NT2/D1 (cell line): ENCODE measurements around the gene LIME1.

Source experiments
- DNase-seq: peaks from one replicate; pipeline ENCODE4 v3.0.0-alpha.2; 2011; ENCODE audit warnings: low read depth, low spot score
- H3K27me3 ChIP-seq: 2 replicates; pipeline ENCODE4 v1.6.0; 2011; ENCODE audit warnings: mild to moderate bottlenecking; ENCODE audit not compliant: insufficient read length, insufficient read depth
- H3K36me3 ChIP-seq: 2 replicates; pipeline ENCODE4 v1.6.1; 2011; ENCODE audit warnings: mild to moderate bottlenecking, low read length, mixed read lengths; ENCODE audit not compliant: insufficient read depth, insufficient read length
- H3K4me1 ChIP-seq: 2 replicates; pipeline ENCODE4 v1.5.1; 2011; ENCODE audit not compliant: insufficient read depth, insufficient read length
- H3K4me3 ChIP-seq: 2 replicates; pipeline ENCODE4 v1.5.1; 2011; ENCODE audit warnings: low read depth; ENCODE audit not compliant: insufficient read length
- H3K9ac ChIP-seq: 2 replicates; pipeline ENCODE4 v1.6.0; 2011; ENCODE audit warnings: low read depth; ENCODE audit not compliant: insufficient read length
- H3K9me3 ChIP-seq: 2 replicates; pipeline ENCODE4 v1.5.1; 2011; ENCODE audit warnings: mild to moderate bottlenecking, low read length; ENCODE audit not compliant: insufficient read depth
- SUZ12 ChIP-seq: IDR thresholded peaks from 2 replicates; pipeline ENCODE4 v1.6.1; 2011; ENCODE audit not compliant: insufficient read length, insufficient read depth; ENCODE audit errors: extremely low read depth
- YY1 ChIP-seq: IDR thresholded peaks from 2 replicates; pipeline ENCODE4 v1.6.1; 2011; ENCODE audit not compliant: insufficient read length, insufficient read depth
- ZNF274 ChIP-seq: IDR thresholded peaks from 2 replicates; pipeline ENCODE4 v1.6.1; 2011; ENCODE audit warnings: mild to moderate bottlenecking, low read depth, low read length

The LIME1 gene

GRCh38 chr20:63734111-63734945 is 2.1 kb upstream of the LIME1 start:
- no peak for TF ChIP-seq YY1
- TF ChIP-seq ZNF274, result no peak
- no peak for TF ChIP-seq SUZ12
- H3K4me1 ChIP-seq, result peaks cover 12% of the 10 kb centered on the region
- H3K9me3 ChIP-seq, result no peaks in the 10 kb centered on the region
- H3K36me3 ChIP-seq, result peaks cover 79% of the 10 kb centered on the region
- H3K9ac ChIP-seq, result no peak overlapping the region
- no peak overlapping the region for H3K4me3 ChIP-seq
- no peaks in the 10 kb centered on the region for H3K27me3 ChIP-seq
- no peak for DNase-seq

GRCh38 chr20:63734946-63735858 is 1.3 kb upstream of the LIME1 start:
- no peak for TF ChIP-seq ZNF274
- no peak for TF ChIP-seq SUZ12
- no peak for TF ChIP-seq YY1
- Histone ChIP-seq H3K4me3 (no peak overlapping the region), H3K36me3 (peaks cover 70% of the 10 kb centered on the region), H3K9me3 (no peaks in the 10 kb centered on the region), H3K27me3 (no peaks in the 10 kb centered on the region), H3K9ac (no peak overlapping the region), H3K4me1 (peaks cover 12% of the 10 kb centered on the region)
- no peak for DNase-seq

- H3K36me3 ChIP-seq, result peaks cover 68% of the 10 kb centered on the region
- no peak overlapping the region for H3K9ac ChIP-seq
- H3K4me3 ChIP-seq, result no peak overlapping the region
- no peak for DNase-seq
- H3K27me3 ChIP-seq, result no peaks in the 10 kb centered on the region
- TF ChIP-seq SUZ12 (no peak), YY1 (no peak), ZNF274 (no peak)
- peaks cover 21% of the 10 kb centered on the region for H3K4me1 ChIP-seq
- H3K9me3 ChIP-seq, result no peaks in the 10 kb centered on the region
Observed at GRCh38 chr20:63736893-63737694, 630 bp downstream of the LIME1 start.

- Histone ChIP-seq H3K9ac (no peak overlapping the region), H3K4me1 (peaks cover 24% of the 10 kb centered on the region)
- TF ChIP-seq SUZ12 (no peak), YY1 (no peak), ZNF274 (no peak)
Observed at GRCh38 chr20:63737695-63737944, 1.2 kb downstream of the LIME1 start.

GRCh38 chr20:63737945-63738686 is 1.7 kb downstream of the LIME1 start:
- DNase-seq, result no peak
- H3K4me1 ChIP-seq, result peaks cover 26% of the 10 kb centered on the region
- H3K9ac ChIP-seq, result peak overlapping the region; percentile 72

More at GRCh38 chr20:63737695-63737944, 1.2 kb downstream of the LIME1 start:
- Histone ChIP-seq H3K4me3 (no peak overlapping the region), H3K27me3 (no peaks in the 10 kb centered on the region), H3K36me3 (peaks cover 70% of the 10 kb centered on the region), H3K9me3 (no peaks in the 10 kb centered on the region)
- no peak for DNase-seq

GRCh38 chr20:63738687-63739129 is 2.2 kb downstream of the LIME1 start:
- no peak overlapping the region for H3K4me3 ChIP-seq
- peaks cover 31% of the 10 kb centered on the region for H3K4me1 ChIP-seq
- no peak for DNase-seq
- peaks cover 71% of the 10 kb centered on the region for H3K36me3 ChIP-seq
- no peaks in the 10 kb centered on the region for H3K9me3 ChIP-seq
- H3K9ac ChIP-seq, result peak overlapping the region; percentile 72
- TF ChIP-seq ZNF274 (no peak), SUZ12 (no peak), YY1 (no peak)
- H3K27me3 ChIP-seq, result no peaks in the 10 kb centered on the region

More at GRCh38 chr20:63737945-63738686, 1.7 kb downstream of the LIME1 start:
- Histone ChIP-seq H3K9me3 (no peaks in the 10 kb centered on the region), H3K27me3 (no peaks in the 10 kb centered on the region), H3K4me3 (no peak overlapping the region), H3K36me3 (peaks cover 71% of the 10 kb centered on the region)
- TF ChIP-seq ZNF274 (no peak), SUZ12 (no peak), YY1 (no peak)
